Loucy (cell line): Measurements from ENCODE around the gene DOCK9.

Experiments
- EZH2phosphoT487 ChIP-seq: fragments of 200-600 bp; IDR thresholded peaks from 2 replicates; pipeline ENCODE4 v1.6.1; 2018; ENCODE audit warnings: antibody characterized with exemption, mild to moderate bottlenecking, moderate library complexity, borderline replicate concordance
- TF ChIP-seq, protein P1 (sequence below): fragments of 200-600 bp; sonication (generic); conservative IDR thresholded peaks from 2 replicates; pipeline ENCODE4 v1.5.1; 2014; ENCODE audit warnings: mild to moderate bottlenecking, antibody characterized with exemption, low read length

DNA sequence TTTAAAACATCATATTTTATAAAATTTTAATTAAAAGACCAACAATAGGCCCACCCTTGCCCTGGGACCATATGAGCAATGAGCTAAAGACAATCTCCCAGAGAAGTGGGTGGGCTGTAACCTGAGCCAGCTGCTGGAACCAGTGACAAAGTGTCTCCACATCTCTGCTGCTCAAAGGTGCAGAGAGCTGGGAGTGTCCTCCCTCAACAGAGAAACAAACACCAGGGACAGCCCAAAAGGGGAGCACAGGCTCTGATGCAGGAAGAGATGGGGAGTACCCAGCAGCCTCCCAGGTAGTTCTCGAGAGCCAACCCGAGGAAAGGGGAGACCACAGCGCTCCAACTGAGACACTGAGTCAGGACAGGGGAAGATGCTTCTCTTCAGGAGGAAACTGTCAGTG lies 39.1 kb downstream of the DOCK9 start:
- TF ChIP-seq, protein P1, sequence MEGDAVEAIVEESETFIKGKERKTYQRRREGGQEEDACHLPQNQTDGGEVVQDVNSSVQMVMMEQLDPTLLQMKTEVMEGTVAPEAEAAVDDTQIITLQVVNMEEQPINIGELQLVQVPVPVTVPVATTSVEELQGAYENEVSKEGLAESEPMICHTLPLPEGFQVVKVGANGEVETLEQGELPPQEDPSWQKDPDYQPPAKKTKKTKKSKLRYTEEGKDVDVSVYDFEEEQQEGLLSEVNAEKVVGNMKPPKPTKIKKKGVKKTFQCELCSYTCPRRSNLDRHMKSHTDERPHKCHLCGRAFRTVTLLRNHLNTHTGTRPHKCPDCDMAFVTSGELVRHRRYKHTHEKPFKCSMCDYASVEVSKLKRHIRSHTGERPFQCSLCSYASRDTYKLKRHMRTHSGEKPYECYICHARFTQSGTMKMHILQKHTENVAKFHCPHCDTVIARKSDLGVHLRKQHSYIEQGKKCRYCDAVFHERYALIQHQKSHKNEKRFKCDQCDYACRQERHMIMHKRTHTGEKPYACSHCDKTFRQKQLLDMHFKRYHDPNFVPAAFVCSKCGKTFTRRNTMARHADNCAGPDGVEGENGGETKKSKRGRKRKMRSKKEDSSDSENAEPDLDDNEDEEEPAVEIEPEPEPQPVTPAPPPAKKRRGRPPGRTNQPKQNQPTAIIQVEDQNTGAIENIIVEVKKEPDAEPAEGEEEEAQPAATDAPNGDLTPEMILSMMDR: no peak
- TF ChIP-seq EZH2phosphoT487: no peak
